GM19397 (cell line): ENCODE measurements around the gene MCRIP1.

Experiments used
- ATAC-seq: cut with Tn5 transposase; IDR thresholded peaks from one replicate; pipeline ENCODE4 v1.9.1; 2021; ENCODE audit warnings: mild to moderate bottlenecking, moderate library complexity; ENCODE audit not compliant: unreplicated experiment

The MCRIP1 gene

DNA sequence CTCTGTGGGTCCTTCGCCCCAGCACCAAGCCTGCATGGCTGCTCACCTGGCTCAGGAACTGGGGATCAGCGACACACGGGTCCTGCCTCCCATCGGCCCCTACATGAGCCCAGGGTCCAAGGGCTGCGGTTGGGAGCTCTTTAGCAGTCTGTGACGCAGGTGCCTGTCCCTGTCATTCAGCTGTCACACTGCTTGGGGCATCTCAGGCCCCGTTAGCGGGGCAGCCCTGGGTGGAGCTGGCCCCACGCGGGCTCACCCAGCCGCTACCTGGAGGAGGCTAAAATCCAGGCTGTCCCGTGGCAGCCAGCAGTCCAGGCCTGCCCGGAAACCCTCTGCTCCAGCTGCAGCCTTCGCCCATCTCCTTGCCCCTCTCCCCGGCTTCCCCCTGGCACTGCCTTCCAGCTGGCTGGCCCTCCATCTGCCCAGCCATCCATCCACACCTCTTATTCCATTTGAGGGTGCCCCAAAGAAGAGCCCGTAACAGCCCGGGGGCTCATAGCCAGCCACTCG, 25.8 kb downstream of the MCRIP1 start:
- no peak for ATAC-seq

GRCh38 chr17:81806461-81807209, 26.5 kb downstream of the MCRIP1 start:
- no peak for ATAC-seq

- no peak for ATAC-seq
These were observed 27.2 kb downstream of the MCRIP1 start for GRCh38 chr17:81805707-81806460.

- ATAC-seq, result no peak
These were observed 28.3 kb downstream of the MCRIP1 start for GRCh38 chr17:81804559-81805399.

DNA sequence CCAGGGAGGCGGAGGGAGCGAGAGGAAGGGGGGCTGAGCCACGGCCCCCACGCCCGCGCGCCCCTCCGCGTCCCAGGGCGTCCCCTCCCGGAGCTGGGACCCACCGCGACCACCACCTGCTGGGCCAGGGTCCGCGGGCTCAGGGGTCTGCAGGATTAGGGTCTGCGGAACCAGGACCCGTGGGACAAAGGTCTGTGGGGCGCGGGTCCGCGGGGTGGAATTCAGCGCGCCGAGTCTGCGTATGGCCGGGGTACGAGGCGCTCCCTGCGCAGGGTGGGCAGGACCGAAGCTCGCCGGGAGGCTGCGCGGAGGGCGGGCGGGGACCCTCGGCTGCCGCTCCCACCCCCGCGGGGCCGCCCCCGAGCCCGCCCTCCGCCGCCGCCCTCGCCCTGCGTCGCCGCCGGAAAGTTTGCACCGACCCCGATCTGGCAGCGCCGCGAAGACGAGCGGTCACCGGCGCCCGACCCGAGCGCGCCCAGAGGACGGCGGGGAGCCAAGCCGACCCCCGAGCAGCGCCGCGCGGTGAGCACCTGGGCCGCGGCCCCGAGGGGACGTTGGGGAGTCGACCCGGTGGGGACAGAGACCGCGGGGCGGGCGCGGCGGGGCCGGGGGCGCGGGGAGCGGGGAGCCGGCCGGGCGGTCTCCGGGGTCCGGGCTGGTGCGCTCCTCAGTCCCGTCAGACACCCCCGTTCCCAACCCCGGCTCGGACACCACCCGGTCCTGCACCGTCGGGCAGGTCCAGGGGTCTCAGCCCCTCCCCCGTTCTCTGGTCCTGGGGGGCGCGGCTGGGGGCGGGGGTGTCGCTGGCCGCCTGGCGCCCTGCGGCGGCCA, 29.1 kb downstream of the MCRIP1 start, which contains the start of gene GCGR:
TSS of gene GCGR (plus strand) at position 423 of the 831 bp plus-strand sequence. CDS start 4,869 bp downstream, outside the sequence.
- ATAC-seq, result no peak

- no peak for ATAC-seq
These were observed 30.0 kb downstream of the MCRIP1 start for GRCh38 chr17:81802856-81803643.

DNA sequence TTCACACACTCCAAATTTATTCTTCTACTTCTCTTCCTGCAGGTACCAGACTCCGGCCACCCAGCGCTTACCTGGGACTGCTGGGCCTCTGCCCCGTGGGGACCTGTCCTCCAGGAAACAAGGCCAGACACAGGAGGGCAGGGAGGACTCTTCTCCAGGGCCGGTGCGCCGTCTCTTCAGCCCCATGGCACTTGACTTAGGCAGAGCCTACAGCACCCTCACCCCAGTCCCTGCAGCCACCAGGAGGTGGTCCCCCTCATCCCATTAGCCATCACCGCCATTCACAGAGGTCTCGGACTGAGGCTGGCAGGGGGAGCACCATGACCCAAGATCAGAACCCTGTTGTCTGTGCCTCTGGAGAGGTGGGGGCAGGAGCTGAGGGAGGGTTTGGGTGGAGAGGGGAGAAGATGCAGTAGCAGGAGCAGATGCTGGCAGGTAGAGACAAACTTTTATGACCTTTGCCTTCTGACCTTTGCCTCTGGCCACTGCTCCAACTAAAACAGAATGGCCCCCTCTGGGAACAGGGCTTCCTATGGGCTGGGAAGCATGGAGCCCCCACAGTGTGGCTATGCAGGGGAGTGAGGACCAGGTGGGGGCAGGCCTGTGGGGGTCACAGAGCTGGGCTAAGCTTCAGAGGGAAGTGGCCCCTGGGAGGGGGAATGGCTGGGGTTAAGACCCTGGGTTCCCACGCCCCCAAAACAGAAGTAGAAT, 30.9 kb downstream of the MCRIP1 start:
- ATAC-seq, result no peak

DNA sequence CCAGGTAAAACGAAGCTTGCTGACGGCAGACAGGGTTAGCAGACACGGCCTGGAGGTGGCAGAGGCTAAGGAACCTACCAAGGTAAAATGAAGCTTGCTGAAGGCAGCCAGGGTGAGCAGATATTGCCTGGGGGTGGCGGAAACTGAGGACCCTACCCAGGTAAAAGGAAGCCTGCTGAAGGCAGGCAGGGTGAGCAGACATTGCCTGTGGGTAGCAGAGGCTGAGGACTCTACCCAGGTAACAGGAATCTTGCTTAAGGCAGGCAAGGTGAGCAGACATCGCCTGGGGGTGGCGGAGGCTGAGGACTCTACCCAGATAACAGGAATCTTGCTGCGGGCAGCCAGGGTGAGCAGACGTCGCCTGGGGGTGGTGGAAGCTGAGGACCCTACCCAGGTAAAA, 31.8 kb downstream of the MCRIP1 start:
- ATAC-seq, result no peak

DNA sequence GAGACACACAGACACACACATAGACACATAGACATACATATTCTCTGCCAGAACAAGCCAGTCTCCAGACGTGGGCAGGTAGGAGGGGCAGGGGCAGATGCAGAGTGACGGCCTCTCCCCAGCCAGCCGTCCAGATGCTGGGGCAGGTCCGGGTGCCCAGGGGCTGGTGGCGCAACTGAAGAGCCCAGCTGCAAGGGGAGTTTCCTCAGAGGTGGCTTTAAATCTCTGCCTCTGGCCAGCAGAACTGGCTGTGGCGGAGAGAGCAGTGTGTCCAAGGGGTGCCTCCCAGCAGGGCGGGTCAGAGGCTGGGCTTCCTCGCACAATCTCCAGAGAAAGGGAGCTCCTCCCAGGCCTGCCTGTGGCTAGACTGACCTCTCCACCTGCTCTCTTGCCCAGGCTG, 38.6 kb downstream of the MCRIP1 start:
- no peak for ATAC-seq

DNA sequence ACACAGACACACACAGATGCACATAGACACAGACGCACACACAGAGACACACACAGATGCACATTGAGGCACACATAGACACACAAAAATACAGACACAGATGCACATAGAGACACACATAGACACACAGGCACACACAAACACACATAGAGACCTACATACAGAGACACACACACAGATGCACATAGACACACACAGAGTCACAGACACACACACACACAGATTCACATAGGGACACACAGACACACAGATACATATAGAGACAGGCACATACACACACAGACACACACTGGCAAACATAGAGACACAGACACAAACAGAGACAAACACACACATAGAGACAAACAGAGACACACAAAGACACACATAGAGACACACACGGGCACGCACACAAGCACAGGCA, 39.0 kb downstream of the MCRIP1 start:
- ATAC-seq, result no peak

DNA sequence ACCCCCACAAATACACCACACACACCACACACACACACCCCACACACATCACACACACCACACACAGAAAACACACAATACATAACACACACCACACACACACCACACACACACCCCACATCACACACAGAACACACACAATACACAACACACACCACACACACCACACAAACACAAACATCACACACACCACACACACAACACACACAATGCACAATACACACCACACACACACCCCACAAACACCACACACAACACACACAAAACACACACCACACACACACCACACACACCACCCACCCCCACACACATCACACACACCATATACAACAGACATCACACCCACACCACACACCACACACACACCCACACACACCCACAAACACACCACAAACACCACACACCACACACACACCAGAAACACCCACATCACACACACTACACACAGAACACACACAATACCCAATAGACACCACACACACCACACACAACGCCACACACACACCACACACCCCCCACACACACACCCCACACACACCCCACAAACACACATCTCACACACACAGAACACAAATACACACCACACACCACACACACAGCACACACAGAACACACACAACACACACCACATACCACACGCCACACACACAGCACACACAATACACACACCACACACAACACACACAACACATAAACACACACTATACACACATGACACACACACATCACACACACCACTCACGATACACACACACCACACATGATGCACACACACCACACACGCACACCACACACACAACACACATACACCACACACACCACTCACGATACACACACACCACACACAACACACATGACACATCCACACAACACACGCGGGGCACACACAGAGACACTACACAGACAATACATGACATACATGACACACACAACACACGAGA, 40.1 kb downstream of the MCRIP1 start:
- ATAC-seq, result no peak
